Transverse colon (tissue), 4 donors: ENCODE data around the gene TEX261. TPM values are rescaled to one million over a fixed set of nuclear protein-coding genes. Genes with fewer than 3 reads are reported as not detected.

ENCODE experiments used
- DNase-seq: peaks from one replicate; pipeline ENCODE4 v3.0.0-alpha.2; 2019
- H3K27ac ChIP-seq, 4 donors: fragments of 200-600 bp; sonication (generic); 2 replicates each; pipeline ENCODE4 v1.5.1; 2016 to 2018; ENCODE audit warnings: inconsistent platforms in 4 of 4
- H3K27me3 ChIP-seq: fragments of 200-600 bp; sonication (generic); 2 replicates; pipeline ENCODE4 v1.5.1; 2017; ENCODE audit warnings: inconsistent platforms
- H3K36me3 ChIP-seq, 4 donors: fragments of 200-600 bp; sonication (generic); 2 replicates each; pipeline ENCODE4 v1.5.1; 2017 to 2019; ENCODE audit warnings: inconsistent platforms in 4 of 4
- H3K4me1 ChIP-seq, 4 donors: fragments of 200-600 bp; sonication (generic); 2 replicates each; pipeline ENCODE4 v1.5.1; 2017 to 2020; ENCODE audit warnings: inconsistent platforms in 4 of 4
- H3K4me3 ChIP-seq, 4 donors: fragments of 200-600 bp; sonication (generic); 1 replicate in 1 of 4; 2 replicates in 3 of 4; pipeline versions ENCODE4 v1.5.1 to v1.6.1; 2017 to 2019; ENCODE audit warnings: inconsistent platforms in 4 of 4
- H3K9me3 ChIP-seq, 2 donors: fragments of 200-600 bp; sonication (generic); 2 replicates each; pipeline ENCODE4 v1.5.1; 2017 to 2019; ENCODE audit warnings: inconsistent platforms in 2 of 2
- EP300 ChIP-seq: sonication (generic); formaldehyde crosslinking; IDR thresholded peaks from one replicate; pipeline ENCODE4 v1.6.1; 2017; ENCODE audit warnings: antibody characterized with exemption, low read depth
- POLR2A ChIP-seq: fragments of 450-650 bp; IDR thresholded peaks from one replicate; pipeline ENCODE4 v1.6.1; 2016; ENCODE audit warnings: antibody characterized with exemption, mild to moderate bottlenecking, moderate library complexity
- POLR2AphosphoS5 ChIP-seq, 3 donors: sonication (generic); formaldehyde crosslinking; IDR thresholded peaks; one replicate each; pipeline ENCODE4 v1.6.1; 2016; ENCODE audit warnings: antibody characterized with exemption in 3 of 3
- WGBS, 2 donors: methylation state at CpG; one replicate each; pipeline ENCODE4 v1.1.5; 2018; ENCODE audit warnings: low coverage in 1 of 2; 5-methylcytosine and 5-hydroxymethylcytosine counted together
- in situ Hi-C, 4 donors: fragments of 200-750 bp; cut with MboI; loops; one replicate each; pipeline versions ENCODE4 v1.15.0 to v1.15.1; 2017; ENCODE audit warnings: low sequenced_read_pairs in 3 of 4, low pct_ligation_motif_present in 1 of 4, low pct_unique_long_range_greater_than_20kb in 1 of 4
- intact Hi-C: fragments of 100-400 bp; cut with DNase I; formaldehyde crosslinking; loops from one replicate; pipeline ENCODE4 v1.15.1; 2023; ENCODE audit warnings: low total_unique reads
- total RNA-seq, 4 donors: library from RNA; depleted of rRNA; stranded (reverse); fragments of >200 nt; gene quantifications; one replicate each; pipeline ENCODE4 v1.1.0, GENCODE V29; 2016
- TF ChIP-seq, protein P1 (sequence below), 5 experiments: fragments of 200-600 bp in 3 of 5; fragments of 450-650 bp in 2 of 5; sonication (generic) in 3 of 5; IDR thresholded peaks; 1 replicate in 2 of 5; 2 replicates in 3 of 5; pipeline ENCODE4 v1.5.1; 2016 to 2017; ENCODE audit warnings: antibody characterized with exemption in 5 of 5, inconsistent platforms in 3 of 5, mild to moderate bottlenecking in 2 of 5, moderate library complexity in 1 of 5

The TEX261 gene
- total RNA-seq, 4 donors from 2014 or later: 14.6 to 34.5 (median 30.5) TPM

DNA sequence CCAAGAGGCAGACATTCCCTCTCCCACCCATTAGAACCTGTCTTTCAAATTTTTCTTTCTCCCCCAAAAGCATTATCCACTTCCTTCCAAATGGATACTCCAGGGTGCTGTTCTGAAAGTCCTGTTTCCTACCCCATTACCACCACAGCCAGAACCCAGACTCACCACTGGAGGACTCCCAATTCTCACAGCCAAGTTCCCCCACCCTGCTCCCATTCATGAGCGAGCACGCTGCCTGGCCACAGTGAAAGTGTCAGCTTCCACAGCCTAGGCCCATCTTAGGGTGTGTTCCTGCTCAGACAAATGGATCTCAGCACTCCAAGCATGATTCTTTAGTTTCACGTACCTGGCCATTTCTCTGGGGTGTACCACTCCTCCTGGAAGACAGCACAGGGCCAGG is 20.1 kb downstream of the TEX261 start:
- WGBS, 2 donors: 96% methylated on average over 3 of the region's 3 CpGs; no CpG with 5 or more reads in 1 of the 2 donors
- no peak for TF ChIP-seq POLR2A
- no peak for TF ChIP-seq POLR2AphosphoS5 (IDR thresholded peaks at IDR 0.05)
- no peak for TF ChIP-seq EP300
- TF ChIP-seq, protein P1, sequence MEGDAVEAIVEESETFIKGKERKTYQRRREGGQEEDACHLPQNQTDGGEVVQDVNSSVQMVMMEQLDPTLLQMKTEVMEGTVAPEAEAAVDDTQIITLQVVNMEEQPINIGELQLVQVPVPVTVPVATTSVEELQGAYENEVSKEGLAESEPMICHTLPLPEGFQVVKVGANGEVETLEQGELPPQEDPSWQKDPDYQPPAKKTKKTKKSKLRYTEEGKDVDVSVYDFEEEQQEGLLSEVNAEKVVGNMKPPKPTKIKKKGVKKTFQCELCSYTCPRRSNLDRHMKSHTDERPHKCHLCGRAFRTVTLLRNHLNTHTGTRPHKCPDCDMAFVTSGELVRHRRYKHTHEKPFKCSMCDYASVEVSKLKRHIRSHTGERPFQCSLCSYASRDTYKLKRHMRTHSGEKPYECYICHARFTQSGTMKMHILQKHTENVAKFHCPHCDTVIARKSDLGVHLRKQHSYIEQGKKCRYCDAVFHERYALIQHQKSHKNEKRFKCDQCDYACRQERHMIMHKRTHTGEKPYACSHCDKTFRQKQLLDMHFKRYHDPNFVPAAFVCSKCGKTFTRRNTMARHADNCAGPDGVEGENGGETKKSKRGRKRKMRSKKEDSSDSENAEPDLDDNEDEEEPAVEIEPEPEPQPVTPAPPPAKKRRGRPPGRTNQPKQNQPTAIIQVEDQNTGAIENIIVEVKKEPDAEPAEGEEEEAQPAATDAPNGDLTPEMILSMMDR (IDR thresholded peaks at IDR 0.05): no peak
- H3K27me3 ChIP-seq: no peaks in the 10 kb centered on the region
- H3K4me1 ChIP-seq: peaks cover 5 to 21% (median 15%) of the 10 kb centered on the region in 4 donors
- H3K4me3 ChIP-seq: no peak overlapping the region
- no peaks in the 10 kb centered on the region for H3K36me3 ChIP-seq
- H3K9me3 ChIP-seq: no peaks in the 10 kb centered on the region
- in situ Hi-C loops: no loop called here
- intact Hi-C loops: no loop called here
- no peak overlapping the region for H3K27ac ChIP-seq
- DNase-seq: no peak

DNA sequence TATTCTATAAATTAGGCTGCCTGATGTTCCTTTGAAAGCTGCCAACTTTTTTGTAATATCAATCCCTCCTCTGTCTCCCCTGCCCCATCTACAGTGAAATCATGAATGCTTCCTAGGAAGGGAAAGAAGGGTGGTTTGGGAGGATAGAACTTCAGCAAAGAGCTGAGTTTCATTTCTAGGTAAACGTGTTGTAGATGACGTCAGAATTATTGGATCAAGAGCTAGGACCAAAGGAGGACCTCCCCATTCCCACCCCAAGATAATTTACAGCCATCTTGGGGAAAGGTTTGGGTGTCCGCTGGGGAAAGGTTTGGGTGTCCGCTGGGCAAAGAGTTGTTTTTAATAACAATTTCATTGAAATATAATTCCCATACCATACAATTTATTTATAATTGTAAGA is 27.5 kb downstream of the TEX261 start:
- no peak overlapping the region for H3K4me3 ChIP-seq
- H3K27me3 ChIP-seq: peaks cover 27% of the 10 kb centered on the region
- H3K4me1 ChIP-seq: peaks cover 0 to 5% (median 2%) of the 10 kb centered on the region in 4 donors
- WGBS, 2 donors: 65 to 69% methylated on average over 4 of the region's 4 CpGs
- no peaks in the 10 kb centered on the region for H3K36me3 ChIP-seq
- TF ChIP-seq POLR2A: no peak
- TF ChIP-seq POLR2AphosphoS5 (IDR thresholded peaks at IDR 0.05): no peak
- TF ChIP-seq EP300: no peak
- TF ChIP-seq, protein P1 (IDR thresholded peaks at IDR 0.05): no peak
- no peak overlapping the region for H3K27ac ChIP-seq
- in situ Hi-C loops: no loop called here
- no peaks in the 10 kb centered on the region for H3K9me3 ChIP-seq
- intact Hi-C loops: no loop called here
- DNase-seq: no peak

- no peak overlapping the region for H3K27ac ChIP-seq
- H3K4me1 ChIP-seq: peaks cover 0 to 5% (median 2%) of the 10 kb centered on the region in 4 donors
- intact Hi-C loops (no loop called here), in situ Hi-C loops (no loop called here)
- H3K27me3 ChIP-seq: peaks cover 27% of the 10 kb centered on the region
- WGBS, 2 donors: 80% methylated on average over 4 of the region's 4 CpGs; no CpG with 5 or more reads in 1 of the 2 donors
- H3K36me3 ChIP-seq: no peaks in the 10 kb centered on the region
- TF ChIP-seq, protein P1 (IDR thresholded peaks at IDR 0.05): no peak
- TF ChIP-seq POLR2AphosphoS5 (IDR thresholded peaks at IDR 0.05) (no peak), POLR2A (no peak), EP300 (no peak)
- H3K4me3 ChIP-seq: no peak overlapping the region
- DNase-seq: no peak
- no peaks in the 10 kb centered on the region for H3K9me3 ChIP-seq
Measured at GRCh38 chr2:70966681-70967080, 28.0 kb downstream of the TEX261 start.

DNA sequence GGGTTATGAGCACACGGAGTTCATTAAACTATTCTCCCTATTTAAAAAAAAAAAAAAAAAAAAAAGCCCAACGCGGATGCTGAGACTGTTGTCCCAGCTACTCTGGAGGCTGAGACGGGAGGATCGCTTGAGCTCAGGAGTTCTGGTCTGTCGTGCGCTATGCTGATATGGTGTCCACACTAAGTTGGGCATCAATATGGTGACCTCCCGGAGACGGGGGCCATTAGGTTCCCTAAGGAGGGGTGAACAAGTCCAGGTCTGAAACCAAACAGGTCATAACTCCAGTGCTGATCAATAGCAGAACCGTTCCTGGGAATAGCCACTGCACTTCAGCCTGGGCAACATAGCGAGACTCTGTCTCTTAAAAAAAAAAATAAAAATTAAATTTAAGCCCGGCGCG is 29.2 kb downstream of the TEX261 start:
- no peak for TF ChIP-seq EP300
- no peak for TF ChIP-seq POLR2A
- TF ChIP-seq POLR2AphosphoS5 (IDR thresholded peaks at IDR 0.05): no peak
- TF ChIP-seq, protein P1 (IDR thresholded peaks at IDR 0.05): no peak
- peaks cover 33% of the 10 kb centered on the region for H3K27me3 ChIP-seq
- in situ Hi-C loops (no loop called here), intact Hi-C loops (no loop called here)
- WGBS, 2 donors: 75 to 77% methylated on average over 14 of the region's 14 CpGs
- DNase-seq: no peak
- H3K4me1 ChIP-seq: peaks cover 0 to 5% (median 2%) of the 10 kb centered on the region in 4 donors
- no peaks in the 10 kb centered on the region for H3K36me3 ChIP-seq
- peak overlapping the region in 1 of 4 donors; percentile 50 for H3K4me3 ChIP-seq
- no peak overlapping the region for H3K27ac ChIP-seq
- H3K9me3 ChIP-seq: no peaks in the 10 kb centered on the region
